Measurements from ENCODE around the gene LGALS12.

The LGALS12 gene

DNA sequence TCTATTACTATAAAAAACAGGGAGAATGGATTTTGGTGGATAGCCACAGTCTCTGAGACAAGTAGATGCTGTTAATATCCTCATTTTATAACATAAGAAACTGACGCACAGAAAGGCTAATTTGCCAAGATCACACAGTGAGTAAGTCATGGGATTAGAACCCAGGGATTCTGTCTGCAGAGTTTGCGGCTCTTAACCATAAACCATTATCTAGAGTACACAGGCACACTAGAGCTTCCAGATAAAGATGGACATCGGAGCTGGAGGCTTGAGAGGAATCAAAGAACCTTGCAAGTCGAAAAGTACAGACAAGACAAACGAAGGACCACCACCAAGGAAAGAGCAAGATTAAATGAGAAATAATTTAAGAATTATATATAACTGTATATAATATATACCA is 11.3 kb downstream of the LGALS12 start:
- Histone ChIP-seq H3K4me3 (ENCODE audit: low read depth in 1 of 2, low read length in 1 of 2) (no peak overlapping the region), H3K27me3 (no peaks in the 10 kb centered on the region), H3K36me3 (peaks cover 59% of the 10 kb centered on the region), H3K4me1 (ENCODE audit: control insufficient read depth in 1 of 2, insufficient read depth in 1 of 2, low read depth in 1 of 2, low read length in 1 of 2) (peaks cover 5 to 7% of the 10 kb centered on the region in 2 experiments), H3K9me3 (no peaks in the 10 kb centered on the region), H3K27ac (no peak overlapping the region)
- TF ChIP-seq, protein P1, sequence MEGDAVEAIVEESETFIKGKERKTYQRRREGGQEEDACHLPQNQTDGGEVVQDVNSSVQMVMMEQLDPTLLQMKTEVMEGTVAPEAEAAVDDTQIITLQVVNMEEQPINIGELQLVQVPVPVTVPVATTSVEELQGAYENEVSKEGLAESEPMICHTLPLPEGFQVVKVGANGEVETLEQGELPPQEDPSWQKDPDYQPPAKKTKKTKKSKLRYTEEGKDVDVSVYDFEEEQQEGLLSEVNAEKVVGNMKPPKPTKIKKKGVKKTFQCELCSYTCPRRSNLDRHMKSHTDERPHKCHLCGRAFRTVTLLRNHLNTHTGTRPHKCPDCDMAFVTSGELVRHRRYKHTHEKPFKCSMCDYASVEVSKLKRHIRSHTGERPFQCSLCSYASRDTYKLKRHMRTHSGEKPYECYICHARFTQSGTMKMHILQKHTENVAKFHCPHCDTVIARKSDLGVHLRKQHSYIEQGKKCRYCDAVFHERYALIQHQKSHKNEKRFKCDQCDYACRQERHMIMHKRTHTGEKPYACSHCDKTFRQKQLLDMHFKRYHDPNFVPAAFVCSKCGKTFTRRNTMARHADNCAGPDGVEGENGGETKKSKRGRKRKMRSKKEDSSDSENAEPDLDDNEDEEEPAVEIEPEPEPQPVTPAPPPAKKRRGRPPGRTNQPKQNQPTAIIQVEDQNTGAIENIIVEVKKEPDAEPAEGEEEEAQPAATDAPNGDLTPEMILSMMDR (IDR thresholded peaks at IDR 0.05) = no peak

DNA sequence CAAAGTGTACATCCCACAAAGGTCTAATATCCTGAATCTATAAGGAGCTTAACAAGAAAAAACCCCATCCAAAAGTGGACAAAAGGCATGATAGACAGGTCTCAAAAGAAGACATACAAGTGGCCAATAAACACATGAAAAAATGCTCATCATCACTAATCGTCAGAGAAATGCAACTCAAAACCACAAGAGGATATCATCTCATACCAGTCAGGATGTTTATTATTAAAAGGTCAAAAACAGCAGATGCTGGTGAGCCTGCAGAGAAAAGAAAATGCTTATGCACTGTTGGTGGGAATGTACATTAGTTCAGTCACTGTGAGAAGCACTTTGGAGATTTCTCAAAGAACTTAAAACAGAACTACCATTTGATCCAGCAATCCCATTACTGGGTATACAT is 12.7 kb downstream of the LGALS12 start:
- Histone ChIP-seq H3K36me3 (peaks cover 45% of the 10 kb centered on the region), H3K4me3 (ENCODE audit: low read depth in 1 of 2, low read length in 1 of 2) (no peak overlapping the region), H3K4me1 (ENCODE audit: control insufficient read depth in 1 of 2, insufficient read depth in 1 of 2, low read depth in 1 of 2, low read length in 1 of 2) (peaks cover 5 to 9% of the 10 kb centered on the region in 2 experiments), H3K27me3 (no peaks in the 10 kb centered on the region), H3K27ac (no peak overlapping the region), H3K9me3 (no peaks in the 10 kb centered on the region)
- TF ChIP-seq, protein P1 (IDR thresholded peaks at IDR 0.05) = no peak

DNA sequence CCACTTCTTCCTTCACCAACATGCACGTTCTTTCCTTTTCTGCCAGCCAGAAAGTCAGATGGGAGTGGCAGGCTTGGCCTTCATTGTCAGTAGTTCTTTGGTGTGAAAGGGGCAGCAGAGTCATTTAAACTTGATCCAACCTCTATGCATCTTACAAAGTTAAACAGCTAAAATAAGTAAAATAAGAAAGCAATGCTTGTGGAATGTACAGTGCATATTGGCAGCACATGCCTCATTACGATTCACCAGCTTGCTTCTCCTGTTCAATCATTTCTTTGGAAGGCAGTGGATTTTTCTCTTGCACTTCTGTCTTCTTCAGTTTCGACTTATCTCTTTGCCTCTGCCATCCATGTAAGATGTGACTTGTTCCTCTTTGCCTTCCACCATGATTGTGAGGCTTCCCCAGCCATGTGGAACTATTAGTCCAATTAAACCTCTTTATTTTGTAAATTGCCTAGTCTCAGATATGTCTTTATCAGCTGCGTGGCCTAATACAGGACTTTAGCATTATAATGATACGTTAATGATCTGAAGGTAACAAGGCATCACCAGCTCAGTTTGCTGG is 14.8 kb downstream of the LGALS12 start:
- TF ChIP-seq, protein P1 (IDR thresholded peaks at IDR 0.05) = no peak
- Histone ChIP-seq H3K36me3 (peaks cover 29% of the 10 kb centered on the region), H3K27ac (no peak overlapping the region), H3K4me3 (ENCODE audit: low read depth in 1 of 2, low read length in 1 of 2) (no peak overlapping the region), H3K9me3 (no peaks in the 10 kb centered on the region), H3K4me1 (ENCODE audit: control insufficient read depth in 1 of 2, insufficient read depth in 1 of 2, low read depth in 1 of 2, low read length in 1 of 2) (peaks cover 5 to 9% of the 10 kb centered on the region in 2 experiments), H3K27me3 (no peaks in the 10 kb centered on the region)

DNA sequence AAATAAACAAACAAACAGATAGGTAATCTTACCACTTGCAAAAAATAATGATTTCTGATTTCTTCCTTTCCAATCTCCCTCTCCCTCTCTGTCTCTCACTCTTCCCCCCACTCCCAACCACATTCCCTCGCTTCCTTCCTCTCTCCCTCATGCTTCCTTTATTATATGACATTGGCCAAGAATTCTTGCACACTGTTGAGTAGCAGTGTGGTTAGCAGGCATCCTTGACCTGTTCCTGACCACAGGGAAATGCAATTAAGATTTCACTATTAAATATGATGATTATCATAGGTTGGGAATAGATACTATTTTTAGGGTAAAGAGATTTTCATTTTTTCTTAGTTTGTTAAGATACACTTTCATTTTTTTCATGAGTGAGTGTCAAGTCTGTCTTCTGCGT is 16.0 kb downstream of the LGALS12 start:
- no peak overlapping the region for H3K27ac ChIP-seq
- H3K36me3 ChIP-seq = peaks cover 17% of the 10 kb centered on the region
- H3K4me1 ChIP-seq (ENCODE audit: control insufficient read depth in 1 of 2, insufficient read depth in 1 of 2, low read depth in 1 of 2, low read length in 1 of 2) = peaks cover 5 to 9% of the 10 kb centered on the region in 2 experiments
- no peak overlapping the region for H3K4me3 ChIP-seq (ENCODE audit: low read depth in 1 of 2, low read length in 1 of 2)
- no peaks in the 10 kb centered on the region for H3K9me3 ChIP-seq
- H3K27me3 ChIP-seq = no peaks in the 10 kb centered on the region
- TF ChIP-seq, protein P1 (IDR thresholded peaks at IDR 0.05) = no peak

DNA sequence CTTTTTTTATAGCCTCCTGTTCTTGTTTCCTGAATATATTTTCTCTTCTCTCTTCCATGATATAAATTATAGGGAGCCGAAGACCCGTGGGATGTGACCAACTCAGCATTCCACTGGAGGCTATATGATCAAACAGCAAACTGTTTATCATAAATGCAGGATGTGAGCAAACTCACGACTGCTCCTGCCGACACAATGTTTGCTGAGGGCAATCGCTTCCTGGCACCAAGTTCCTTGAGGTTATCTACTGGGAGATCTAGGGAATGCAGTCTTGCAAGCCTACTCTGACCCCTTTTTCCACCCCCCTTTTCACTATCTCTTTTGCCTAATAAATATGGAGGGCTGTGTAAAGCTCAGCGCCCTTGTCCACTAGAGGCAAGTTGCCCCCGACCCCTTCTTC is 17.3 kb downstream of the LGALS12 start:
- H3K27me3 ChIP-seq = peaks cover 10% of the 10 kb centered on the region
- TF ChIP-seq, protein P1 (IDR thresholded peaks at IDR 0.05) = no peak
- peaks cover 5 to 9% of the 10 kb centered on the region in 2 experiments for H3K4me1 ChIP-seq (ENCODE audit: control insufficient read depth in 1 of 2, insufficient read depth in 1 of 2, low read depth in 1 of 2, low read length in 1 of 2)
- no peak overlapping the region for H3K27ac ChIP-seq
- H3K4me3 ChIP-seq (ENCODE audit: low read depth in 1 of 2, low read length in 1 of 2) = no peak overlapping the region
- H3K36me3 ChIP-seq = peaks cover 6% of the 10 kb centered on the region
- H3K9me3 ChIP-seq = no peaks in the 10 kb centered on the region
